Measurements from ENCODE around the gene DAPK3.
"Not testable (repeated sequence)": the region's sequence is repeated elsewhere in the genome, so short reads cannot be mapped to it uniquely, and the experiment has no call there.

DNA sequence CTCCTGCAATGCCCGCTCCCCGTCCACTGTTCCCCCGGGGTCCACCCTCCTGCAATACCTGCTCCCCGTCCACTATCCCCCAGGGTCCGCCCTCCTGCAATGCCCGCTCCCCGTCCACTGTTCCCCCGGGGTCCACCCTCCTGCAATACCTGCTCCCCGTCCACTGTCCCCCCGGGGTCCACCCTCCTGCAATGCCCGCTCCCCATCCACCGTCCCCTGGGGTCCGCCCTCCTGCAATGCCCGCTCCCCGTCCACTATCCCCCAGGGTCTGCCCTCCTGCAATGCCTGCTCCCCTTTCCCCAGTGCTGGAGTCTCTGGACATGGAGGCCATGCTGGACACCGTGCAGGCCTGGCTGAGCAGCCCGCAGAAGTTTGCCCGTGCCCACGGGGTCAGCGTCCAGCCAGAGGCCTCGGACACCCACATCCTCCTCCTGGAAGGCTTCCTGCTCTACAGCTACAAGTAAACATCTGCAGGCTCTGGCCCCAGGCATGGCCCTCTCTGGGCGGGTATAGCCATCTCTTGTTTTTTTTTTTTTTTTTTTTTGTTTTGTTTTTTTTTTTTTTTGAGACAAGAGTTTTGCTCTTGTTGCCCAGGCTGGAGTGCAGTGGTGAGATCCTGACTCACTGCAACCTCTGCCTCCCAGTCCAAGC lies 32.5 kb downstream of the DAPK3 start:
- TF ChIP-seq, protein P1, sequence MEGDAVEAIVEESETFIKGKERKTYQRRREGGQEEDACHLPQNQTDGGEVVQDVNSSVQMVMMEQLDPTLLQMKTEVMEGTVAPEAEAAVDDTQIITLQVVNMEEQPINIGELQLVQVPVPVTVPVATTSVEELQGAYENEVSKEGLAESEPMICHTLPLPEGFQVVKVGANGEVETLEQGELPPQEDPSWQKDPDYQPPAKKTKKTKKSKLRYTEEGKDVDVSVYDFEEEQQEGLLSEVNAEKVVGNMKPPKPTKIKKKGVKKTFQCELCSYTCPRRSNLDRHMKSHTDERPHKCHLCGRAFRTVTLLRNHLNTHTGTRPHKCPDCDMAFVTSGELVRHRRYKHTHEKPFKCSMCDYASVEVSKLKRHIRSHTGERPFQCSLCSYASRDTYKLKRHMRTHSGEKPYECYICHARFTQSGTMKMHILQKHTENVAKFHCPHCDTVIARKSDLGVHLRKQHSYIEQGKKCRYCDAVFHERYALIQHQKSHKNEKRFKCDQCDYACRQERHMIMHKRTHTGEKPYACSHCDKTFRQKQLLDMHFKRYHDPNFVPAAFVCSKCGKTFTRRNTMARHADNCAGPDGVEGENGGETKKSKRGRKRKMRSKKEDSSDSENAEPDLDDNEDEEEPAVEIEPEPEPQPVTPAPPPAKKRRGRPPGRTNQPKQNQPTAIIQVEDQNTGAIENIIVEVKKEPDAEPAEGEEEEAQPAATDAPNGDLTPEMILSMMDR (IDR thresholded peaks at IDR 0.05; ENCODE audit: poor library complexity), result not testable (repeated sequence)
- not testable (repeated sequence) for TF ChIP-seq EZH2phosphoT487 (IDR thresholded peaks at IDR 0.05; ENCODE audit: low read depth, severe bottlenecking, unreplicated experiment)

Measured in hepatocyte (in vitro differentiated cells).